ENCODE results near the gene MIEF1.
"Not testable (repeated sequence)": the region's sequence is repeated elsewhere in the genome, so short reads cannot be mapped to it uniquely, and the experiment has no call there.

MIEF1 gene

DNA sequence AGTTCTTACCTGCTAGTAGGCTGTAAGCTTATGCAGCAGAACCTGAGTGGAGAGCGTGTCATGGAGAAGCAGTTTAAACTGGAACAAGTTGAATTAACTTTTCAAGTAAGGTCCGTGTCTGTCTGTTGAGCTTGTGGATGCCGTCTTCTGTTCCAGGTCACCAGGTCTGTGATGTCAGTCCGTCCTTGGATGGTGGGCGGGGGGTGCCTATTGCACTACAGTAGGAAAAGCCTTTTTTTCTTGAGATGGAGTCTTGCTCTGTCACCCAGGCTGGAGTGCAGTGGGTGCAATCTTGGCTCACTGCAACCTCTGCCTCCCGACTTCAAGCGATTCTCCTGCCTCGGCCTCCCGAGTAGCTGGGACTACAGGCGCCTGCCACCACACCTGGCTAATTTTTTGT lies 4.9 kb downstream of the MIEF1 start:
- not testable (repeated sequence) for H3K4me3 ChIP-seq (ENCODE audit: low read depth in 1 of 2, low read length in 2 of 2); H3K27me3 ChIP-seq (ENCODE audit: low read depth, low read length); H3K9me3 ChIP-seq (ENCODE audit: control insufficient read depth in 1 of 2, low read length in 2 of 2); H3K27ac ChIP-seq (ENCODE audit: low read length)
- Histone ChIP-seq H3K4me1 (ENCODE audit: control insufficient read depth in 1 of 2, insufficient read depth in 2 of 2, low read length in 2 of 2) (peaks cover 10 to 19% of the 10 kb centered on the region in 2 donors), H3K36me3 (ENCODE audit: control insufficient read depth in 1 of 2, insufficient read depth in 2 of 2, low read length in 2 of 2) (peaks cover 56 to 67% of the 10 kb centered on the region in 2 donors)

- peaks cover 63 to 80% of the 10 kb centered on the region in 2 donors for H3K36me3 ChIP-seq (ENCODE audit: control insufficient read depth in 1 of 2, insufficient read depth in 2 of 2, low read length in 2 of 2)
- H3K27me3 ChIP-seq (ENCODE audit: low read depth, low read length) = no peaks in the 10 kb centered on the region
- no peak overlapping the region for H3K4me3 ChIP-seq (ENCODE audit: low read depth in 1 of 2, low read length in 2 of 2)
- H3K9me3 ChIP-seq (ENCODE audit: control insufficient read depth in 1 of 2, low read length in 2 of 2) = no peaks in the 10 kb centered on the region
- no peak overlapping the region for H3K27ac ChIP-seq (ENCODE audit: low read length)
- peaks cover 6 to 12% of the 10 kb centered on the region in 2 donors for H3K4me1 ChIP-seq (ENCODE audit: control insufficient read depth in 1 of 2, insufficient read depth in 2 of 2, low read length in 2 of 2)
Measured at GRCh38 chr22:39508393-39508792, 6.3 kb downstream of the MIEF1 start.

DNA sequence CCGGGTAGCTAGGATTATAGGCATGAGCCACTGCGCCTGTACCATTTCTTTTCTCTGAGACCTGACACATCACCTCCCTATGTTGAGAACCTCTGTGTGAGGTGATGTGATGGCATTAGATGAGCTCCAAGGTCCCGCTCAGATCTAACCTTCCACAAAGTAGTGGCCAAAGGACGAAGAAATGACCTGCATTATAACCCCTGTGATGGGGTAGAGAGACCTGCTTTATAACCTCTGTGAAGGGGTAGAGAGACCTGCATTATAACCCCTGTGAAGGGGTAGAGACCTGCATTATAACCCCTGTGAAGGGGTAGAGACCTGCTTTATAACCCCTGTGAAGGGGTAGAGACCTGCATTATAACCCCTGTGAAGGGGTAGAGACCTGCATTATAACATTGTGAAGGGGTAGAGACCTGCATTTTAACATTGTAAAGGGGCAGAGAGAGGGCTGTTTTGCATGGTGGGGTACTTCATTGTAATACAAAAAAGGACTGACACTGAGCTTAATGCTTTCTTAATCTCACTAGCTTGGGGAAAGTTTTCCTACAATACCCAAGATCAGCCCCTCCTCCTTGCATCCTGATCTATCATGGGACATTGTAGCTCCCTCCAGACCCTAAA lies 8.5 kb downstream of the MIEF1 start:
- Histone ChIP-seq H3K27me3 (ENCODE audit: low read depth, low read length) (no peaks in the 10 kb centered on the region), H3K9me3 (ENCODE audit: control insufficient read depth in 1 of 2, low read length in 2 of 2) (no peaks in the 10 kb centered on the region), H3K36me3 (ENCODE audit: control insufficient read depth in 1 of 2, insufficient read depth in 2 of 2, low read length in 2 of 2) (peaks cover 73 to 86% of the 10 kb centered on the region in 2 donors), H3K4me1 (ENCODE audit: control insufficient read depth in 1 of 2, insufficient read depth in 2 of 2, low read length in 2 of 2) (no peaks in the 10 kb centered on the region), H3K4me3 (ENCODE audit: low read depth in 1 of 2, low read length in 2 of 2) (no peak overlapping the region), H3K27ac (ENCODE audit: low read length) (no peak overlapping the region)

- Histone ChIP-seq H3K9me3 (ENCODE audit: control insufficient read depth in 1 of 2, low read length in 2 of 2) (no peaks in the 10 kb centered on the region), H3K36me3 (ENCODE audit: control insufficient read depth in 1 of 2, insufficient read depth in 2 of 2, low read length in 2 of 2) (peaks cover 73 to 87% of the 10 kb centered on the region in 2 donors), H3K4me1 (ENCODE audit: control insufficient read depth in 1 of 2, insufficient read depth in 2 of 2, low read length in 2 of 2) (no peaks in the 10 kb centered on the region), H3K27me3 (ENCODE audit: low read depth, low read length) (no peaks in the 10 kb centered on the region), H3K27ac (ENCODE audit: low read length) (no peak overlapping the region), H3K4me3 (ENCODE audit: low read depth in 1 of 2, low read length in 2 of 2) (no peak overlapping the region)
Measured at GRCh38 chr22:39511226-39511625, 9.1 kb downstream of the MIEF1 start.

DNA sequence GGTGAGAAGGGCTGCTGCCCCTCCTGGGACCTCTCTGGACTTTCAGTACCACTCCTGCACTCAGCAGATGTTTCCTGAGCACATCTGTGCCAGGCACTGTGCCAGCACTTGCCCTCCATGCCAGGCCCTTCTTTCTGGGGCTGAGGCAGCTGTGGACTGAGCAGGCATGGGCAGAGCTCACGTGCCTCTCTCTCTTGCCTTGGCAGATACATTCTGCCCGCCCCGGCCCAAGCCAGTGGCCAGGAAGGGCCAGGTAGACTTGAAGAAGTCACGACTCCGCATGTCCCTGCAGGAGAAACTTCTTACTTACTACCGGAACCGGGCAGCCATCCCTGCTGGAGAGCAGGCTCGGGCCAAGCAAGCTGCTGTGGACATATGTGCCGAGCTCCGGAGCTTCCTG lies 9.9 kb downstream of the MIEF1 start:
- Histone ChIP-seq H3K9me3 (ENCODE audit: control insufficient read depth in 1 of 2, low read length in 2 of 2) (no peaks in the 10 kb centered on the region), H3K27ac (ENCODE audit: low read length) (no peak overlapping the region), H3K27me3 (ENCODE audit: low read depth, low read length) (no peaks in the 10 kb centered on the region), H3K4me3 (ENCODE audit: low read depth in 1 of 2, low read length in 2 of 2) (no peak overlapping the region), H3K4me1 (ENCODE audit: control insufficient read depth in 1 of 2, insufficient read depth in 2 of 2, low read length in 2 of 2) (no peaks in the 10 kb centered on the region), H3K36me3 (ENCODE audit: control insufficient read depth in 1 of 2, insufficient read depth in 2 of 2, low read length in 2 of 2) (peaks cover 69 to 86% of the 10 kb centered on the region in 2 donors)

DNA sequence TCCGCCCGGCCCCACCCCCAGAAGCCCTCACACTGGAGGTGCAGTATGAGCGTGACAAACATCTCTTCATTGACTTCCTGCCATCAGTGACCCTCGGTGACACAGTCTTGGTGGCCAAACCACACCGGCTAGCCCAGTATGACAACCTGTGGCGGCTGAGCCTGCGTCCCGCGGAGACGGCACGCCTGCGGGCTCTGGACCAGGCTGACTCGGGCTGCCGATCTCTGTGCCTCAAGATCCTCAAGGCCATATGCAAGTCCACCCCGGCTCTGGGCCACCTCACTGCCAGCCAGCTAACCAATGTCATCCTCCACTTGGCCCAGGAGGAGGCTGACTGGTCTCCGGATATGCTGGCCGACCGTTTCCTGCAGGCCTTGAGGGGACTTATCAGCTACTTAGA lies 11.7 kb downstream of the MIEF1 start:
- Histone ChIP-seq H3K9me3 (ENCODE audit: control insufficient read depth in 1 of 2, low read length in 2 of 2) (no peaks in the 10 kb centered on the region), H3K27me3 (ENCODE audit: low read depth, low read length) (no peaks in the 10 kb centered on the region), H3K4me3 (ENCODE audit: low read depth in 1 of 2, low read length in 2 of 2) (no peak overlapping the region), H3K36me3 (ENCODE audit: control insufficient read depth in 1 of 2, insufficient read depth in 2 of 2, low read length in 2 of 2) (peaks cover 68 to 76% of the 10 kb centered on the region in 2 donors), H3K4me1 (ENCODE audit: control insufficient read depth in 1 of 2, insufficient read depth in 2 of 2, low read length in 2 of 2) (peaks cover 5 to 6% of the 10 kb centered on the region in 2 donors), H3K27ac (ENCODE audit: low read length) (no peak overlapping the region)

DNA sequence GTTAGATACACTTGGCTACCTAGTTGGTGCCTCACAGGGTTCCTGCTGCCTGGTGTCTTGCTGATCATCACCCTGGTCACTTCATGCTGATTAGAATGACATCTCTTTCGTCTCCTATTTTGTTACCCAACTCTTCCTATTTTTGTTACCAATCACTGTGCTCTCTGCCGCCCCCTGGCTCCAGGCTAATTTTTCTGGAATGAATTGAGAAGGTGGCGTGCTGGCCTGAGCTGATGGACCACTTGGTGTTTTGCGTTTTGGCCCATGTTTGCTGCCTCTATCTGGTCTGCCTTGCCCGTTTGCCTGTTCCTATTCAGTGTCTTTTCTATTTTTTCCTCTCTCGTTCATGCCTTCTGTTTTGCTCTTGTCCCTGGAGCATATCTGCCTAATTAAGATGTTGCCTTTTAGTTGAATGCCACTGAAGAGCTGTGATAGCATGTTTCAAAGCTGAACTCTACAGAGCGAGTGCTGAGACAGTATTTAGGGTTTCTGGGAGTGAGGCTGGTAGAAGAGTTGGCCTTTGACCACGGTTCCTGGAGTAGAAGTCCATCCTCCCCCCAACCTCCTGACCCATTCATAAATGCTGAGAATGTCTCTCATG lies 12.4 kb downstream of the MIEF1 start:
- Histone ChIP-seq H3K27me3 (ENCODE audit: low read depth, low read length) (no peaks in the 10 kb centered on the region), H3K9me3 (ENCODE audit: control insufficient read depth in 1 of 2, low read length in 2 of 2) (no peaks in the 10 kb centered on the region), H3K36me3 (ENCODE audit: control insufficient read depth in 1 of 2, insufficient read depth in 2 of 2, low read length in 2 of 2) (peaks cover 65 to 71% of the 10 kb centered on the region in 2 donors), H3K4me1 (ENCODE audit: control insufficient read depth in 1 of 2, insufficient read depth in 2 of 2, low read length in 2 of 2) (peaks cover 10 to 11% of the 10 kb centered on the region in 2 donors), H3K27ac (ENCODE audit: low read length) (no peak overlapping the region), H3K4me3 (ENCODE audit: low read depth in 1 of 2, low read length in 2 of 2) (no peak overlapping the region)

GRCh38 chr22:39515266-39516050 lies 13.4 kb downstream of the MIEF1 start:
- Histone ChIP-seq H3K4me1 (ENCODE audit: control insufficient read depth in 1 of 2, insufficient read depth in 2 of 2, low read length in 2 of 2) (peaks cover 10 to 11% of the 10 kb centered on the region in 2 donors), H3K27me3 (ENCODE audit: low read depth, low read length) (no peaks in the 10 kb centered on the region), H3K9me3 (ENCODE audit: control insufficient read depth in 1 of 2, low read length in 2 of 2) (no peaks in the 10 kb centered on the region), H3K4me3 (ENCODE audit: low read depth in 1 of 2, low read length in 2 of 2) (no peak overlapping the region), H3K36me3 (ENCODE audit: control insufficient read depth in 1 of 2, insufficient read depth in 2 of 2, low read length in 2 of 2) (peaks cover 59 to 65% of the 10 kb centered on the region in 2 donors), H3K27ac (ENCODE audit: low read length) (no peak overlapping the region)

- Histone ChIP-seq H3K4me3 (ENCODE audit: low read depth in 1 of 2, low read length in 2 of 2) (no peak overlapping the region), H3K27ac (ENCODE audit: low read length) (no peak overlapping the region), H3K36me3 (ENCODE audit: control insufficient read depth in 1 of 2, insufficient read depth in 2 of 2, low read length in 2 of 2) (peaks cover 52 to 58% of the 10 kb centered on the region in 2 donors), H3K4me1 (ENCODE audit: control insufficient read depth in 1 of 2, insufficient read depth in 2 of 2, low read length in 2 of 2) (peaks cover 10 to 20% of the 10 kb centered on the region in 2 donors), H3K9me3 (ENCODE audit: control insufficient read depth in 1 of 2, low read length in 2 of 2) (no peaks in the 10 kb centered on the region), H3K27me3 (ENCODE audit: low read depth, low read length) (no peaks in the 10 kb centered on the region)
Measured at GRCh38 chr22:39517470-39517869, 15.4 kb downstream of the MIEF1 start.

DNA sequence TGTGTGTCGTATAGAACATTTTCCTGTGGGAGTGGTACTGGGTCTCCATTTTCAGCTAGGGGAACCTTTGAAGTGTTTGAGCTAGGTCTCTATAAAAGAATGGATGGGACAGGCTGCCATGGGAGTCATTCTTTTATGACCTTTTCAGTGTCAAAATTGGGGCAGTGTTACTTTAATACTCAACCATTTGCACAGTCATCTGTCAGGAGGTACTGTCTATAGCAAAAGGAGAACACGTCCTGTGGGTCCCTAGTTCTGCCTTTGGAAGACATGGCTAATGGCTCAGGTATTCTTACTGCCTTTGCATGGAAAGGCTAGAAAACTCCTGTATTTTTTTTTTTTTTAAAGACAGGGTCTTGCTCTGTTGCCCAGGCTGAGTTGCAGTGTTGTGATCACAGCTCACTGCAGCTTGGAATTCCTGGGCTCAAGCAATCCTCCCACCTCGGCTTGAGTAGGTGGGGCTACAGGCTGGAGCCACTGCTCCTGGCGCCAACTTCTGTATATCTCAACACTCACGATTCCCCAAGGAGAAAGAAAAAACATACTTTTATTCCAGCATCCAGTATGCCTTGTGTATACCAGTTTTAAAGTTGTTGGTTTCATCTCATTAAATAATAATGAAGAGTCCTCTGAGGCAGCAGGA lies 16.2 kb downstream of the MIEF1 start:
- peaks cover 52 to 58% of the 10 kb centered on the region in 2 donors for H3K36me3 ChIP-seq (ENCODE audit: control insufficient read depth in 1 of 2, insufficient read depth in 2 of 2, low read length in 2 of 2)
- peak overlapping the region; percentile 95 for H3K27ac ChIP-seq (ENCODE audit: low read length)
- no peak overlapping the region for H3K4me3 ChIP-seq (ENCODE audit: low read depth in 1 of 2, low read length in 2 of 2)
- H3K27me3 ChIP-seq (ENCODE audit: low read depth, low read length) = no peaks in the 10 kb centered on the region
- H3K9me3 ChIP-seq (ENCODE audit: control insufficient read depth in 1 of 2, low read length in 2 of 2) = no peaks in the 10 kb centered on the region
- H3K4me1 ChIP-seq (ENCODE audit: control insufficient read depth in 1 of 2, insufficient read depth in 2 of 2, low read length in 2 of 2) = peaks cover 10 to 28% of the 10 kb centered on the region in 2 donors

All from muscle layer of duodenum (tissue), 2 donors.